Measurements from ENCODE around the gene UBE2E1.
A peak's percentile ranks its signal among the peaks of the same experiment; 100 is the strongest.
"Not testable (repeated sequence)": the region's sequence is repeated elsewhere in the genome, so short reads cannot be mapped to it uniquely, and the experiment has no call there.

UBE2E1 gene

GRCh38 chr3:23895181-23895580, 89.4 kb downstream of the UBE2E1 start:
- Histone ChIP-seq H3K4me3 (no peak overlapping the region), H3K4me1 (no peaks in the 10 kb centered on the region), H3K4me2 (no peak overlapping the region), H3K27me3 (no peaks in the 10 kb centered on the region), H3K9ac (no peak overlapping the region), H3K36me3 (peaks cover 70 to 97% (median 90%) of the 10 kb centered on the region in 11 experiments), H4K20me1 (peaks cover 0 to 62% (median 7%) of the 10 kb centered on the region in 11 experiments; a peak in 10 of 22 replicates), H3K9me3 (replicated peaks in 1 of 11) (peaks cover 0 to 12% (median 9%) of the 10 kb centered on the region in 11 experiments; a peak in 14 of 22 replicates), H3K27ac (no peak overlapping the region)
- TF ChIP-seq Cebpa-rat (IDR thresholded peaks at IDR 0.05): no peak

GRCh38 chr3:23900744-23901143, 95.0 kb downstream of the UBE2E1 start:
- Histone ChIP-seq H3K27me3 (no peaks in the 10 kb centered on the region), H3K4me3 (no peak overlapping the region), H4K20me1 (peaks cover 0 to 9% (median 0%) of the 10 kb centered on the region in 11 experiments; a peak in 1 of 22 replicates), H3K9ac (no peak overlapping the region), H3K4me2 (no peak overlapping the region), H3K9me3 (replicated peaks in 1 of 11) (peaks cover 0 to 18% (median 9%) of the 10 kb centered on the region in 11 experiments; a peak in 14 of 22 replicates), H3K27ac (no peak overlapping the region), H3K4me1 (no peaks in the 10 kb centered on the region), H3K36me3 (peaks cover 62 to 88% (median 78%) of the 10 kb centered on the region in 11 experiments)
- peak in 8 of 11 experiments; percentile 32 to 81 (median 62); a peak in 10 of 22 replicates for TF ChIP-seq Cebpa-rat (IDR thresholded peaks at IDR 0.05)

GRCh38 chr3:23904545-23904944, 98.8 kb downstream of the UBE2E1 start:
- peaks cover 0 to 6% (median 0%) of the 10 kb centered on the region in 11 experiments; a peak in 2 of 22 replicates for H3K9me3 ChIP-seq (replicated peaks in 1 of 11)
- no peaks in the 10 kb centered on the region for H3K4me1 ChIP-seq
- no peaks in the 10 kb centered on the region for H4K20me1 ChIP-seq
- no peaks in the 10 kb centered on the region for H3K27me3 ChIP-seq
- H3K27ac ChIP-seq: no peak overlapping the region
- H3K4me2 ChIP-seq: no peak overlapping the region
- H3K9ac ChIP-seq: no peak overlapping the region
- H3K36me3 ChIP-seq: peaks cover 50 to 91% (median 62%) of the 10 kb centered on the region in 11 experiments
- no peak overlapping the region for H3K4me3 ChIP-seq
- no peak for TF ChIP-seq Cebpa-rat (IDR thresholded peaks at IDR 0.05)

GRCh38 chr3:23909341-23909740, 103.6 kb downstream of the UBE2E1 start:
- H3K9ac ChIP-seq: no peak overlapping the region
- 0 out of 22 replicates have a peak, but pooled peaks cover 0 to 5% (median 0%) of the 10 kb centered on the region in 11 experiments for H4K20me1 ChIP-seq
- H3K36me3 ChIP-seq: peaks cover 25 to 66% (median 37%) of the 10 kb centered on the region in 11 experiments
- H3K4me1 ChIP-seq: peaks cover 0 to 9% (median 7%) of the 10 kb centered on the region in 10 experiments; a peak in 10 of 20 replicates
- no peak for TF ChIP-seq Cebpa-rat (IDR thresholded peaks at IDR 0.05)
- H3K9me3 ChIP-seq (replicated peaks in 1 of 11): 0 out of 22 replicates have a peak, but pooled peaks cover 0 to 6% (median 0%) of the 10 kb centered on the region in 11 experiments
- no peaks in the 10 kb centered on the region for H3K27me3 ChIP-seq
- no peak overlapping the region for H3K4me3 ChIP-seq
- no peak overlapping the region for H3K4me2 ChIP-seq
- H3K27ac ChIP-seq: no peak overlapping the region

GRCh38 chr3:23911397-23911796, 105.6 kb downstream of the UBE2E1 start:
- Histone ChIP-seq H3K4me2 (no peak overlapping the region), H3K9me3 (replicated peaks in 1 of 11) (0 out of 22 replicates have a peak, but pooled peaks cover 0 to 6% (median 0%) of the 10 kb centered on the region in 11 experiments), H3K27me3 (peaks cover 0 to 20% (median 17%) of the 10 kb centered on the region in 11 experiments; a peak in 17 of 22 replicates), H3K36me3 (peaks cover 21 to 47% (median 31%) of the 10 kb centered on the region in 11 experiments), H3K27ac (no peak overlapping the region), H3K4me3 (no peak overlapping the region), H3K9ac (no peak overlapping the region), H3K4me1 (peaks cover 11 to 29% (median 27%) of the 10 kb centered on the region in 10 experiments; a peak in 19 of 20 replicates), H4K20me1 (peaks cover 0 to 15% (median 9%) of the 10 kb centered on the region in 11 experiments; a peak in 6 of 22 replicates)
- TF ChIP-seq Cebpa-rat (IDR thresholded peaks at IDR 0.05): no peak

- Histone ChIP-seq H4K20me1 (peaks cover 0 to 15% (median 10%) of the 10 kb centered on the region in 11 experiments; a peak in 7 of 22 replicates), H3K4me1 (peaks cover 11 to 29% (median 27%) of the 10 kb centered on the region in 10 experiments; a peak in 19 of 20 replicates), H3K36me3 (peaks cover 21 to 40% (median 29%) of the 10 kb centered on the region in 11 experiments), H3K27me3 (peaks cover 0 to 23% (median 20%) of the 10 kb centered on the region in 11 experiments; a peak in 17 of 22 replicates)
- H3K4me3 ChIP-seq; H3K9ac ChIP-seq; H3K27ac ChIP-seq; H3K9me3 ChIP-seq (replicated peaks in 1 of 11); H3K4me2 ChIP-seq: not testable (repeated sequence)
Measured at GRCh38 chr3:23912335-23912734, 106.6 kb downstream of the UBE2E1 start.

- Histone ChIP-seq H3K4me3 (no peak overlapping the region), H3K27me3 (peaks cover 0 to 23% (median 20%) of the 10 kb centered on the region in 11 experiments; a peak in 17 of 22 replicates), H3K9me3 (replicated peaks in 1 of 11) (0 out of 22 replicates have a peak, but pooled peaks cover 0 to 6% (median 0%) of the 10 kb centered on the region in 11 experiments), H3K27ac (no peak overlapping the region), H3K4me1 (peaks cover 11 to 29% (median 27%) of the 10 kb centered on the region in 10 experiments; a peak in 19 of 20 replicates), H4K20me1 (peaks cover 5 to 24% (median 16%) of the 10 kb centered on the region in 11 experiments; a peak in 21 of 22 replicates), H3K9ac (no peak overlapping the region), H3K4me2 (no peak overlapping the region), H3K36me3 (peaks cover 27 to 43% (median 33%) of the 10 kb centered on the region in 11 experiments)
- TF ChIP-seq Cebpa-rat (IDR thresholded peaks at IDR 0.05): no peak
Measured at GRCh38 chr3:23913182-23913581, 107.4 kb downstream of the UBE2E1 start.

GRCh38 chr3:23913873-23914743, 108.4 kb downstream of the UBE2E1 start:
- peaks cover 15 to 33% (median 26%) of the 10 kb centered on the region in 11 experiments; a peak in 21 of 22 replicates for H4K20me1 ChIP-seq
- peak overlapping the region; percentile 5 to 98 (median 89); a peak in 14 of 22 replicates for H3K4me2 ChIP-seq
- no peak overlapping the region for H3K9ac ChIP-seq
- peaks cover 17 to 38% (median 34%) of the 10 kb centered on the region in 10 experiments for H3K4me1 ChIP-seq
- H3K36me3 ChIP-seq: peaks cover 34 to 43% (median 36%) of the 10 kb centered on the region in 11 experiments
- H3K4me3 ChIP-seq: no peak overlapping the region
- no peak overlapping the region for H3K27ac ChIP-seq
- H3K27me3 ChIP-seq: peaks cover 0 to 23% (median 20%) of the 10 kb centered on the region in 11 experiments; a peak in 17 of 22 replicates
- no peak for TF ChIP-seq Cebpa-rat (IDR thresholded peaks at IDR 0.05)
- 0 out of 22 replicates have a peak, but pooled peaks cover 0 to 6% (median 0%) of the 10 kb centered on the region in 11 experiments for H3K9me3 ChIP-seq (replicated peaks in 1 of 11)
